Suppressor macrophage treated with lipopolysaccharide for 4 hours (primary cell): ENCODE results near the gene ASB2.
A peak's percentile ranks its signal among the peaks of the same experiment; 100 is the strongest.

Source experiments
- DNase-seq: peaks from one replicate; pipeline ENCODE4 v3.0.0-alpha.2; 2020

The ASB2 gene

DNA sequence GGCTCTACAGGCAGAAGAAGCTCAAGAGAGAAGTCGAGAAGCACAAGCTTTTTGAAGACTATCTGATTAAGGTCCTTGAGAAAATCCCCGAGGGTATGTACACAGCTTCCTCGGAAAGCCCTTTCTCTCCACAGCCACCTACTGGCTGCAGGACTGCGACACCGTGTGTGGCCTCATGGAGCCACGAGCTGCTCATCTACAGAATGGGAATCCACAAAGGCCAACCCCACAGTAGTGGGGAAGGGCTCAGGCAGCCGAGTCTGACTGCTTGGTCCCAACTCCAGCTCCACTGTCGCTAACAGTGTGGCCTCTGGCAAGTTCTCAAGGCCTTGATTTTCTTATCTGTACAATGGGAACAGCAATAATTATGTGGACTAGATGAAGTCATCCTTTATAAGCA is 23.2 kb upstream of the ASB2 start:
- no peak for DNase-seq

GRCh38 chr14:93998871-93999403 is 22.6 kb upstream of the ASB2 start:
- no peak for DNase-seq

DNA sequence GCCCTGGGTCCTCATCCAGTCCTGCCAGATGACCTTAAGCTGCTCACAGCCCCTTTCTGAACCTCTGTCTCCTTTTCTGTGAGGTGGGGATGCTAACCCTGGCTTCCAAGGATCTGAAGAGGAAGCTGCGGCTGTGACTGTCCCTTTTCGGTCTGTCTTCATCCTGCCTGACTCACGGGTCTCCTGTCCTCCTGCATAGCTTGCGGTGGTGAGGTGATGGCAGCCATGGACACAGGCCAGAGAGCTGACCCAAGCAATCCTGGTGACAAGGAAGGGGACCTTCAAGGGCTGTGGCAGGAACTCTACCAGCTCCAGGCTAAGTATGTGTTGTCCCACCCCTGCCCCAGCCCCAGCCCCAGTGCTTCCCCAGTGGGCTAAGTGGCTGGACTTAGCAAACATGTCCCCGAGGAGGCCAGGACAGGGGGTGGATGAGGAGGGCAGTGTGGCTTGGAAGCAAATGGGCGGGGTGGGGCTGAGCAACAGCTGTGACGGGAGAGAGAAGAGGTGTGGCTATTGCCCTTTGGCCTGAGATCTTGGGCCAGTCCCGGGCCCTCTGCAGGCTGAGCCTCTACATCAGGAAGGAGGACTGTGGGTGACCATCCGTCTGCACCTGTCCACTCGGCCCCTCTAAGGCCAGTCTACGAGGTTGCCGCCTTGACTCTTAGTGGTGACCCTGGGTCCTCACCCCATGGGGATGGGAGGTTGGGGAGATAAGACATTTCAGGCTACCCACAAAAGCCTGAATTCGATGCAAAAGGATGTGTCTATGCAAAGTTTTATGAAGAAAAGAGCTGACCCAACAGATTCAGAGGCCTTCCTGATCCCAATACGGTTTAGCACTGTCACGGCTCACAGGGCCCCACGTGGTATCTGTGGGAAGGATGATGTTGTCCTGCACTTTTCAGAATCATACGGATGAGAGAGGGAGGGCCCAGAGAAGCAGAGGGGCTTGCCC is 21.8 kb upstream of the ASB2 start:
- DNase-seq: no peak

GRCh38 chr14:93997082-93997481 is 20.7 kb upstream of the ASB2 start, which contains the start of gene CCDC197:
Gene CCDC197 (plus strand): TSS chr14:93997301. CDS start chr14:93998132, 831 bp downstream.
- no peak for DNase-seq

DNA sequence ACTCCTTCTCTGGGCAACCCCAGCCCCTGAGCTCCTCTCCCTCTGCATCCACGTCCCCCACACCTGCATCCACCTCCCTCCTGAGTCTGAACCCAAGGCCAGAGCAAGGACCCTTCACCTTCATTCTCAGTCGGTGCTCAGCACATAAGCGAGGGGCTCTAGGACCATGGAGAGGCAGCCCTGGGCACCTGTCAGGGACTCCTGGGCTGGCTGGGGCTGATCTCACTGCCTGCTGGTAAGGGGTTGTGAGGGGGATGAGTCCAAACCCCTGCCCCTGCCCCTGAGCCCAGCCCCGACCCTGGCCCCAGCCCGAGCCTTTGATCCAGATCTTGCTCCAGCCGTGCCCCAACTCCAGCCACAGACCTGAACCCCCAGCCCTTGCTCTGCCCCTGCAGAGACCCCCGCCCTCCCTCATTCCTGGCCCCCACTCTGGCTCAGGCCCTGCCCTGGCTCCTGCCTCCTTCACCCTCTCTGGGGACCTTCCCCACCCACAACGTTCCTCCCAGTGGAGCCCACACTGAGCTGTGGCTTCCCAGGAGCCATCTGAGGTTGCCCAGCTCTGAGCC is 19.8 kb upstream of the ASB2 start:
- DNase-seq: no peak

GRCh38 chr14:93994919-93995682 is 18.7 kb upstream of the ASB2 start:
- peak; percentile 54 for DNase-seq

GRCh38 chr14:93993382-93993781 is 17.0 kb upstream of the ASB2 start:
- no peak for DNase-seq

DNA sequence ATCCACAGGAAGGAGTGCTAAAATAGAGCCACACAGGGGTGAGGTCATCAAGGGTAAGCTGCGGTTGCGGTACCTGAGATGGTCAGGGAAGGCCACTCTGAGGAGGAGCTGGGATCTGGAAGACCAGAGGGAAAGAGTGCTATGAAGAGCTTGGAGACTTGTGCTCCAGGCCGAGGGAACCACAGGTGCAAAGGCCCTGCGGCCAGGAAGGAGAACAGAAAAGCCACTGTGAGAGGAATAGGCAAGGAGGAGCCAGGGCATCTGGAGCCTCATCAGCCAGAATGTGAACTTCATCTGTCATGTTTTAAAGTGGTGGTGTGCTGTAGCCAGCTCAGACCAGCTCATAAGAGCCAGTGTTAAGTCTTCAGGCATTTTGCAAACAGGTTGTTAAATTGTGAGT is 15.3 kb upstream of the ASB2 start:
- no peak for DNase-seq

DNA sequence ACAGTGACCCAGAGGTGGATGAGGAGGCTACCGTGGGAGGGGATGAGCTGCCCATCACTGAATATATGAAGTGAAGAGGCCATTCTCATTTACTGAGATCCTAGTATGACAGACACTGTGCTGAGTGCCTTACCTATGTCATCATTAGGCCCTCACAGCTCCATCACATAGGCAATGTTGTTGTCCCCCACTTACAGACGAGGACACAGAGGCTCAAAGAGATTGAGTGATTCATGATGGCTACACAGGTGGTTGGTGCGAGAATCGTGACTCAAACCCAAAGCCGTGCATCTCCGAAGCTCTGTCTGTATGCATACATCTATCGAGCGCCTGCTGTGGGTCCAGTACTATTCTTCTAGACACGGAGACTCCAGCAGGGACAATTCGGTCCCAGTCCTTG is 14.8 kb upstream of the ASB2 start:
- no peak for DNase-seq

DNA sequence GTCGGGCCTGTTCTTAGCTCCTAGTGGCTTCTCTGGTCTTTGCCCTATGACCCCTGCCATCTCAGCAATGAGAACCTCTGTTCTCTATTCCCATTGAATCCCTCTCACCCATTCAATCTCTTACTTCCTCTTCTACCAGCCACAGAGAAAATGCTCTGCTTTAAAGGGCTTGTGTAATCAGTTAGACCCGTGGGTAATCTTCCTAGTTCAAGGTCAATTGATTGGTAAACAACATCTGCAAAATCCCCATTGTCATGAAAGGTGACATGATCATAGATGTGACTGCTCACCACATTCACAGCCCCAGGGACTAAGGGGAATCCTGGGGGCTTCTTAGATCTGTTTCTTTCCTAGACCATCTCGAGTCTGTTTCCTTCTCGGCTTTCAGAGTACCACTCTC is 13.6 kb upstream of the ASB2 start:
- DNase-seq: peak; percentile 68

DNA sequence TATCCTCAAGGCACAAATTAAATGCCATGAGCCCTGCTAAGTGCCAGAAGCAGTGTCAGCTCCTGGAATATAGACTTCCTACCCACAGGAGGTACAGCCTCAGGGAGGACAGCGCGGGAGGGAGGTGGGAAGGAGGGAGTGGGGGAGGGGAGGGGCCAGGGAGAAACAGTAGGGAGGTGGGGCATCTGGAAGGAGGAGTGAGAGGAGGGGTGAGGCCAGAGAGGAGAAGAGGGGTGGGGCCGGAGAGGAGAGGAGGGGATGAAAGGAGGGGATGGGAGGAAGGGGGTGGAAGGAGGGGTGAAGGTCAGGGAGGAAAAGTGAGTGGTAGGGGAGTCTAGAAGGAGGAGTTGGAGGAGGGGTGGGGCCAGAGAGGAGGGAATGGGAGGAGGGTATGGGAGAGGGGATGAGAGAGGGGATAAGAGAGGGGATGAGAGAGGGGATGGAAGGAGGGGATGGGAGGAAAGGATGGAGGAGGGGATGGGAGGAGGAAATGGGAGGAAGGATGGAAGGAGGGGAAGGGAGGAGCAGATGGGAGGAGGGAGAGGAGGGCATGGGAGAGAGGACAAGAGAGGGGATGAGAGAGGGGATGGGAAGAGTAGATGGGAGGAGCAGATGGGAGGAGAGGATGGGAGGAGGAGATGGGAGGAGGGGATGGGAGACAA is 11.6 kb upstream of the ASB2 start:
- no peak for DNase-seq

GRCh38 chr14:93987376-93987775 is 11.0 kb upstream of the ASB2 start:
- DNase-seq: no peak

DNA sequence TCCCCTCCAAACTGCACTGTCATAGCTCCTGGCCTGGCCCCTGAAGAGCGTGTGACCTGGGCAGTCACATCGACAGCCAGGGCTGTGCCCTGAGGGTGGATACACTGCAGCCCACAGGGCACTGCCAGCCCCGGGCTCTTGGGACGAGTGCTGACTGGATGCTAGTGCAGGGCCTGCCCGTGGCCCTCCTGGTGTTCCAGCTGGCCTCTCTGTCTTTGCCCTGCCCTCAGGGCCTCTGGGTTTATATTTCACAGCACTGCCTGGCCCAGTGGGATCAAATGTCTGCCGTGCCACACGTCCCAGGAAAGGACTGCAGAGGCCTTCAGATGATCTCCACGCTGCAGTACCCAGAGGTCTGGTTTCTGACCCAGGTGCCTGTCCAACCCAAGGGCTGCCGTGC is 10.6 kb upstream of the ASB2 start:
- no peak for DNase-seq

DNA sequence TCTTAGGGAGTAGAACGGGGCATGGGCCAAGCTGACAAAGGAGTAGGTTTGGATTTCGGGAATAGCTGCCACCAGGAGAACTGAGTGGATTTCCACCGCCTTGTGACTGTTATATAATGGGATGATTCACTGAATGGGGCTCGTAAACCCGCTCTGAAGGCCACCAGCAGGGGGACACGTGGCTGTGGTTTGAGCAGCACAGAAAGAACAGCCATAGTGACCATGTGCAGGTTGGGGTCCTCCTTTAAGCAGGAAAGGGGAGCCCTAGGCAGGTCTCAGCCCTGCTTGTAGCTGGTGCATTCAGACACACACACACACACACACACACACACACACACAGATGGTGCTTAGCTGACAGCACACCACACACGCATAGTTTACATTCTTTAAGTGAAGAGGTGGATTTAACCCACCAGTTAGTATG is 8.6 kb upstream of the ASB2 start:
- no peak for DNase-seq

DNA sequence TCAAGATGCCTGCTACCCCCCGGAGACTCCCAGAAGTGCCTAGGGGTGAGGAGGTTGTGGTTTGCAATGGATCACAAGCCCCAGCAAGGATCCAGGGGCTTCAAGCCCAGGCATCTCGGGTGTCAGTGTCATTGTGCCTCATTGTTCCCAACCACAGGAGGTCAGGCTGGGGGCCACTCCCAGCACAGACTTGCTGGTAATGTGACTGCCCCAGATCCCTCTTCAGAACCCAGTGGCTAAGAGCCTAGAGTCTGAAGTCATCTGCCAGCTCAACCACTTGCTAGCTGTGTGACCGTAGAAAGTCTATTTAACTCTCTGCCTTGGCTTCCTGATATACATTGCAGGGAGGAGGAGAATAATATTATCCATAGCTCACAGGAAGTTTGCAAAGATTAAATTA is 7.7 kb upstream of the ASB2 start:
- no peak for DNase-seq

DNA sequence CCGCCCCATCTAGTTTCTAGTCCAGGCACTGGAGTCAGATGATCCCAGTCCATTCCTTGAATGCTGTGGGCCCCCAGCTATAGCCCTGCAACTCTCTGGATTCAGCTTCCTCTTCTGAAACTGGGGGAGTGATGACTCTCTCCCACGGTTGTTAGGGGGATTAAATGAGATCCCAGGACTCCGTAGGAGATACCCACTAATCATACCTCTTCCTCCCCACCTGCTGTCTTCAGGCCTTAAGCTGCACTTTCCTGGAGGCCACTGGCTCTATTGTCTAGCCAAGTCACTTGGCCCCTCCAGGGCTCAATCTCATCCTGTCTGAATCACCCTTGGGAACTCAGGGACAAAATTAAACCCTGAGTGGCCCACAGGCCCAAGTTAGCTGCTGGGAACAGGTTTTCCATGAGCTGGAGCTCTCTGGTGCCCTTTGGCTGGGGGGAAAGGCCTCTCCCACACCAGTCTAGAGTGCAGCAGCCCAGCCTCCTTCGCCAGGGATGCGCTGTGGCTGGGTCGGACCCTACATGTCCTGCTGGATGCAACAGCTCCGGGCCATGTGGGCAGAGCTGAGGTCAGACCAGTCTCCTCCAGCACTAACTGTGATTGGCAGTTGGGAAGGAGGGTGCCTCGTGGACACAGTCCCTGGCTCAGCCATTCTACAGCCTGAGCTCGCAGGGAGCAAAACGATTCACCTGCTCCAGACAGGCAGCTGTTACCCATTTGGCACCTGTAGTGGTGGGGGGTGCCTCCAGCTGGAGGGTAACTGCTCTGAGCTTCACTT is 6.0 kb upstream of the ASB2 start:
- no peak for DNase-seq

DNA sequence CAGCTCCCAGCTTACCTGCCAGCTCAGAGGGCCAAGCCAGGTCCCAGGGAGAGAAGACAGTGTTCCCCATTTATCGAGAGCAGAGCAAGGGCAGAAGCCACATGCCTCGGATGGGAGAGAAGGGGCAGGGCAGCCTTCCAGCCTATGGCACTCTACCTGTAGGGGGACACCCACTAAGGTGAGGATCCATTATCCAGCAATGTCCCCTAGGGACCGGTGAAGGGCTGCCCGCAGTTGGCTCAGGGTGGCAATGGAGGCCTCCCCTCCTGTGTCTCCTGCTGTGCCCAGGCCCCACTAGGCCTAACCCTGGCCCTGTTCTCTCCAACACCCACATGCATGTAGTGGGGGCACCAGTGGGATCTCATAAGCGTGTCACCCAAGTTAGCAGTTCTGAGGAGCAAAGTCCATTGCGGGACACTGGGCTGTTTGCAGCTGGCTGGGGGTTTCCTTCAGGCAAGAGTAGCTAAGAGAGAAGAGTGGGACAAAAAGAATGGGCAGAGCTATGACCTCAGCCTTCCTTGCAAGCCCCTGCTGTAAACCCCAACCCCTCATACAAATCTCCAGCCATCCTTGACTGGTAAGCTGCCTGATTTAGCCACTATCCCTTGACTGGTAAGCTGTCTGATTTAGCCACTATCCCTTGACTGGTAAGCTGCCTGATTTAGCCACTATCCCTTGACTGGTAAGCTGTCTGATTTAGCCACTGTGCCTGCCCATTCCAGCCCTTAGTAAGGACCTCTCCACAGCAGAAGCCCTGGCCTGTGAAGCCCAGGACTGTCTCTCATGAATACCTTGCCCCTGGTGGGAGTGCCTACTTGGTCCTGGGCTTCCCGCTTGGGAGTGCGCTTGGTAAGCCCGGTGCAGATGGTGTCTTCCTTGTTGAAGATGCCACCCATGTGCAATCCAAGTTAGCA is 5.2 kb upstream of the ASB2 start:
- DNase-seq: no peak

- DNase-seq: no peak
Measured at GRCh38 chr14:93980456-93981201, 4.3 kb upstream of the ASB2 start.

GRCh38 chr14:93978735-93979134 is 2.4 kb upstream of the ASB2 start:
- DNase-seq: no peak
